PC-9 (cell line): Measurements from ENCODE around the gene STAT4. TPM values are rescaled to one million over a fixed set of nuclear protein-coding genes. Genes with fewer than 3 reads are reported as not detected.

Experiments used
- BruUV-seq: library from RNA; stranded (reverse); fragments of 400-500 nt; replicated peaks from 2 replicates; lab custom pipeline; 2021; lab: Mats Ljungman, UMichigan
- CTCF ChIA-PET: fragments of 300-600 bp; sonication (Branson Sonifier 250); formaldehyde crosslinking; loops from one replicate; lab custom pipeline; 2022; ENCODE audit warnings: antibody characterized with exemption; lab: Charles Lee
- POLR2A ChIA-PET: fragments of 300-600 bp; sonication (Branson Sonifier 250); formaldehyde crosslinking; loops from one replicate; lab custom pipeline; 2022; ENCODE audit warnings: antibody characterized with exemption; ENCODE audit not compliant: unreplicated experiment; lab: Charles Lee
- DNase-seq, 2 experiments: peaks; one replicate each; pipeline versions ENCODE4 v3.0.0 to v3.0.0-alpha.2; 2015 to 2022; ENCODE audit warnings: mixed read lengths in 1 of 2
- H2AFZ ChIP-seq: fragments of 200-600 bp; sonication (generic); 2 replicates; pipeline ENCODE4 v1.8.1; 2017; ENCODE audit warnings: antibody characterized with exemption
- H3F3A ChIP-seq: fragments of 200-600 bp; sonication (generic); 2 replicates; pipeline ENCODE4 v1.8.1; 2017; ENCODE audit warnings: antibody characterized with exemption, mild to moderate bottlenecking, low read depth; ENCODE audit not compliant: insufficient read depth
- H3K27ac ChIP-seq: fragments of 200-600 bp; sonication (generic); 2 replicates; pipeline ENCODE4 v1.6.1; 2016; ENCODE audit warnings: mixed run types
- H3K27me3 ChIP-seq: fragments of 200-600 bp; sonication (generic); 2 replicates; pipeline ENCODE4 v1.6.1; 2016; ENCODE audit warnings: low read depth, mixed run types; ENCODE audit not compliant: insufficient read depth
- H3K36me3 ChIP-seq: fragments of 200-600 bp; sonication (generic); 2 replicates; pipeline ENCODE4 v1.6.1; 2016; ENCODE audit warnings: low read depth, mixed run types
- H3K4me1 ChIP-seq: fragments of 200-600 bp; sonication (generic); replicated peaks from 2 replicates; pipeline ENCODE4 v1.6.1; 2016; ENCODE audit warnings: mixed run types; ENCODE audit not compliant: insufficient read depth
- H3K4me2 ChIP-seq: fragments of 200-600 bp; sonication (generic); 2 replicates; pipeline ENCODE4 v1.6.1; 2017; ENCODE audit warnings: mixed run types
- H3K4me3 ChIP-seq: fragments of 200-600 bp; sonication (generic); 2 replicates; pipeline ENCODE4 v1.6.1; 2016; ENCODE audit warnings: mixed run types
- H3K79me2 ChIP-seq: fragments of 200-600 bp; sonication (generic); 2 replicates; pipeline ENCODE4 v1.6.1; 2017; ENCODE audit warnings: low read depth, mixed run types
- H3K9me2 ChIP-seq: fragments of 200-600 bp; sonication (generic); 2 replicates; pipeline ENCODE4 v1.8.1; 2017; ENCODE audit warnings: mild to moderate bottlenecking; ENCODE audit not compliant: insufficient read depth
- H3K9me3 ChIP-seq: fragments of 200-600 bp; sonication (generic); 2 replicates; pipeline ENCODE4 v1.8.1; 2016; ENCODE audit warnings: low read depth; ENCODE audit not compliant: insufficient read depth
- H4K20me1 ChIP-seq: fragments of 200-600 bp; sonication (generic); 2 replicates; pipeline ENCODE4 v1.8.1; 2017; ENCODE audit not compliant: insufficient read depth
- CTCF ChIP-seq: fragments of 200-600 bp; sonication (generic); conservative IDR thresholded peaks from 2 replicates; pipeline ENCODE4 v1.6.1; 2017; ENCODE audit warnings: mixed run types, antibody characterized with exemption, mild to moderate bottlenecking, moderate library complexity
- EZH2 ChIP-seq: fragments of 200-600 bp; sonication (generic); IDR thresholded peaks from 2 replicates; pipeline ENCODE4 v1.8.0; 2017; ENCODE audit warnings: antibody characterized with exemption, low read depth
- intact Hi-C: fragments of 100-400 bp; cut with micrococcal nuclease; formaldehyde crosslinking; loops from one replicate; pipeline ENCODE4 v1.10.0; 2022; ENCODE audit not compliant: unreplicated experiment
- total RNA-seq: library from RNA; stranded (reverse); gene quantifications from 2 replicates; pipeline ENCODE4 v1.2.3, GENCODE V29; 2021

The STAT4 gene
- total RNA-seq, 1 experiment from 2014 or later: 0.70 TPM

GRCh38 chr2:190993292-190993643 lies 157.5 kb downstream of the STAT4 start:
- intact Hi-C loops: no loop called here
- TF ChIP-seq EZH2: no peak
- no peak for TF ChIP-seq CTCF
- Histone ChIP-seq H3K4me1 (no peaks in the 10 kb centered on the region), H3F3A (no peaks in the 10 kb centered on the region), H2AFZ (no peak overlapping the region), H3K4me3 (no peak overlapping the region), H3K9me2 (no peaks in the 10 kb centered on the region), H3K79me2 (no peaks in the 10 kb centered on the region), H4K20me1 (no peaks in the 10 kb centered on the region), H3K27ac (no peak overlapping the region), H3K36me3 (no peaks in the 10 kb centered on the region), H3K27me3 (no peaks in the 10 kb centered on the region), H3K4me2 (no peak overlapping the region), H3K9me3 (no peaks in the 10 kb centered on the region)
- ChIA-PET CTCF (interaction anchor here (0.6 kb wide), 1 partner anchor 196 kb away, joined by 3 read pairs; no protein-coding TSS in a partner anchor), POLR2A (no interaction called here)
- no peak for DNase-seq
- no TSS peak for BruUV-seq

GRCh38 chr2:190990132-190990531 lies 160.7 kb downstream of the STAT4 start:
- ChIA-PET POLR2A (no interaction called here), CTCF (no interaction called here)
- no peak overlapping the region for H2AFZ ChIP-seq
- H3K9me2 ChIP-seq: no peaks in the 10 kb centered on the region
- H3K27ac ChIP-seq: no peak overlapping the region
- BruUV-seq: no TSS peak
- H3F3A ChIP-seq: no peaks in the 10 kb centered on the region
- no peak overlapping the region for H3K4me3 ChIP-seq
- H4K20me1 ChIP-seq: no peaks in the 10 kb centered on the region
- H3K36me3 ChIP-seq: no peaks in the 10 kb centered on the region
- H3K4me1 ChIP-seq: no peaks in the 10 kb centered on the region
- H3K79me2 ChIP-seq: no peaks in the 10 kb centered on the region
- TF ChIP-seq EZH2: no peak
- TF ChIP-seq CTCF: no peak
- H3K9me3 ChIP-seq: no peaks in the 10 kb centered on the region
- no peak for DNase-seq
- H3K27me3 ChIP-seq: no peaks in the 10 kb centered on the region
- intact Hi-C loops: no loop called here
- no peak overlapping the region for H3K4me2 ChIP-seq

GRCh38 chr2:190988910-190989309 lies 161.9 kb downstream of the STAT4 start:
- H4K20me1 ChIP-seq: no peaks in the 10 kb centered on the region
- no peaks in the 10 kb centered on the region for H3K4me1 ChIP-seq
- no peak overlapping the region for H3K4me2 ChIP-seq
- intact Hi-C loops: loop anchor here (10.0 kb wide), 1 partner anchor 64 kb away; no protein-coding TSS in a partner anchor
- no peak overlapping the region for H2AFZ ChIP-seq
- no peaks in the 10 kb centered on the region for H3K79me2 ChIP-seq
- H3K9me3 ChIP-seq: no peaks in the 10 kb centered on the region
- no peak overlapping the region for H3K27ac ChIP-seq
- ChIA-PET POLR2A (interaction anchor here (0.6 kb wide), 1 partner anchor 633 kb away, joined by 4 read pairs; no protein-coding TSS in a partner anchor), CTCF (interaction anchor here (0.5 to 0.6 kb wide), 2 partner anchors 55 to 199 kb away, joined by 3 to 4 read pairs; no protein-coding TSS in a partner anchor)
- no peak for TF ChIP-seq CTCF
- no peak overlapping the region for H3K4me3 ChIP-seq
- H3K36me3 ChIP-seq: no peaks in the 10 kb centered on the region
- no peaks in the 10 kb centered on the region for H3K9me2 ChIP-seq
- DNase-seq: no peak
- no TSS peak for BruUV-seq
- no peaks in the 10 kb centered on the region for H3F3A ChIP-seq
- no peaks in the 10 kb centered on the region for H3K27me3 ChIP-seq
